K562 (cell line): Measurements from ENCODE around the gene OR51B2. TPM values are rescaled to one million over a fixed set of nuclear protein-coding genes. Genes with fewer than 3 reads are reported as not detected.

ENCODE experiments used
- BRF1 ChIP-seq: IDR thresholded peaks from 3 replicates; pipeline ENCODE4 v1.6.1; 2011; ENCODE audit warnings: borderline replicate concordance, mild to moderate bottlenecking; ENCODE audit not compliant: insufficient read length; ENCODE audit errors: extremely low read depth
- GABPA ChIP-seq: fragments of 200-800 bp; sonication (Bioruptor generic); conservative IDR thresholded peaks from 2 replicates; pipeline ENCODE4 v1.6.1; 2016; ENCODE audit warnings: low read depth, missing genetic modification characterization, missing compliant biosample characterization
- HDAC3 ChIP-seq: fragments of 450-650 bp; IDR thresholded peaks from 2 replicates; pipeline ENCODE4 v1.6.1; 2018; ENCODE audit warnings: borderline replicate concordance, mild to moderate bottlenecking, moderate library complexity; ENCODE audit not compliant: partially characterized antibody
- HNRNPUL1 ChIP-seq: fragments of 200-400 bp; formaldehyde crosslinking; IDR thresholded peaks from 2 replicates; pipeline ENCODE4 v1.6.1; 2017; ENCODE audit warnings: low read length
- KDM4B ChIP-seq, 2 experiments: fragments of 450-650 bp in 1 of 2; sonication (generic) in 1 of 2; IDR thresholded peaks; 2 replicates each; pipeline ENCODE4 v1.6.1; 2016 to 2017; ENCODE audit warnings: borderline replicate concordance in 2 of 2, antibody characterized with exemption in 1 of 2, low read depth in 1 of 2, mild to moderate bottlenecking in 1 of 2
- POLR2G ChIP-seq: fragments of 200-400 bp; formaldehyde crosslinking; IDR thresholded peaks from 2 replicates; pipeline ENCODE4 v1.6.1; 2017; ENCODE audit warnings: low read depth, mild to moderate bottlenecking, antibody characterized with exemption, low read length, moderate library complexity
- RB1 ChIP-seq: fragments of 450-650 bp; IDR thresholded peaks from 2 replicates; pipeline ENCODE4 v1.6.1; 2017; ENCODE audit warnings: low read depth, mild to moderate bottlenecking
- ZKSCAN1 ChIP-seq: fragments of 150-350 bp; IDR thresholded peaks from 2 replicates; pipeline ENCODE4 v1.6.1; 2016; ENCODE audit warnings: low read depth, low read length
- ZNF197 ChIP-seq: fragments of 200-800 bp; sonication (Bioruptor generic); IDR thresholded peaks from 2 replicates; pipeline ENCODE4 v1.6.1; 2016; ENCODE audit warnings: low read depth, missing genetic modification characterization, missing compliant biosample characterization
- polyA plus RNA-seq, 8 experiments: library from polyadenylated mRNA; depleted of rRNA in 4 of 8; stranded (reverse) in 5 of 8; unstranded in 3 of 8; fragments of >200 nt; fragmentation: Nextera tagmentation in 2 of 8; fragmentation: Illumina TruSeq in 1 of 8; extraction: Ambion mirVana in 2 of 8; extraction: Trizol in 1 of 8; gene quantifications; 2 replicates each; pipeline versions ENCODE4 v1.2.1 to v1.2.3, GENCODE V29; 2011 to 2014; ENCODE audit warnings: inconsistent platforms in 1 of 8, missing spikeins in 1 of 8
- total RNA-seq, 7 experiments: library from RNA; depleted of rRNA in 6 of 7; stranded (reverse); fragments of >200 nt in 6 of 7; fragmentation: Illumina TruSeq in 2 of 7; extraction: Trizol in 2 of 7; gene quantifications; 2 replicates each; pipeline versions ENCODE4 v1.2.1 to v1.2.3, GENCODE V29; 2011 to 2021; ENCODE audit warnings: low replicate concordance in 1 of 7
- TF ChIP-seq, protein P1 (sequence below): fragments of 250-450 bp; sonication (Bioruptor Pico); IDR thresholded peaks from 2 replicates; pipeline ENCODE4 v1.5.0; 2021
- TF ChIP-seq, protein P2 (sequence below): fragments of 250-450 bp; sonication (Bioruptor Pico); IDR thresholded peaks from 2 replicates; pipeline ENCODE4 v1.4.0; 2020
- TF ChIP-seq, protein P3 (sequence below): fragments of 450-650 bp; IDR thresholded peaks from 2 replicates; pipeline ENCODE4 v1.6.1; 2016; ENCODE audit warnings: low read depth, mild to moderate bottlenecking, moderate library complexity
- TF ChIP-seq, protein P4 (sequence below): fragments of 250-450 bp; sonication (Bioruptor Pico); IDR thresholded peaks from 2 replicates; pipeline ENCODE4 v1.5.0; 2020; ENCODE audit warnings: mild to moderate bottlenecking, borderline replicate concordance
- TF ChIP-seq, protein P5 (sequence below), 2 experiments: fragments of 450-650 bp; conservative IDR thresholded peaks; 2 replicates each; pipeline ENCODE4 v1.6.1; 2017; ENCODE audit warnings: mild to moderate bottlenecking in 2 of 2, moderate library complexity in 2 of 2

OR51B2 gene
- total and polyA plus RNA-seq, 9 of the 15 experiments (the other 6 are each of a cell fraction or from before 2014, with no cell fraction given) = 0.38 to 6.6 (median 4.0) TPM

DNA sequence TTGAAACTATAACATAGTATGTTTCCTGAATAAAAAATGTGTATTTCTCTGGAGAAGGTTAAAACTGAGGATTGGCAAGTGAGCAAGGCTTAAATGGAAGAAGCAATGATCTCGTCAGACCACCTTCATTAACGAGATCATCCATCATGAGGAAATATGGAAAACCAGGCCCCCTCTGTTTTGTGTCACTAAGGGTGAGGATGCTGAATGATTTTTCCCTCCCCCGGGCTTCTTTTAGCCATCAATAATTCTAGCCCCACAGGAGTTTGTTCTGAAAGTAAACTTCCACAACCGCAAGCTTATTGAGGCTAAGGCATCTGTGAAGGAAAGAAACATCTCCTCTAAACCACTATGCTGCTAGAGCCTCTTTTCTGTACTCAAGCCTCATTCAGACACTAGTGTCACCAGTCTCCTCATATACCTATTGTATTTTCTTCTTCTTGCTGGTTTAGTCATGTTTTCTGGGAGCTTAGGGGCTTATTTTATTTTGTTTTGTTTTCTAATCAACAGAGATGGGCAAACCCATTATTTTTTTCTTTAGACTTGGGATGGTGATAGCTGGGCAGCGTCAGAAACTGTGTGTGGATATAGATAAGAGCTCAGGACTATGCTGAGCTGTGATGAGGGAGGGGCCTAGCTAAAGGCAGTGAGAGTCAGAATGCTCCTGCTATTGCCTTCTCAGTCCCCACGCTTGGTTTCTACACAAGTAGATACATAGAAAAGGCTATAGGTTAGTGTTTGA lies 48.6 kb downstream of the OR51B2 start (continued):
- TF ChIP-seq, protein P1, sequence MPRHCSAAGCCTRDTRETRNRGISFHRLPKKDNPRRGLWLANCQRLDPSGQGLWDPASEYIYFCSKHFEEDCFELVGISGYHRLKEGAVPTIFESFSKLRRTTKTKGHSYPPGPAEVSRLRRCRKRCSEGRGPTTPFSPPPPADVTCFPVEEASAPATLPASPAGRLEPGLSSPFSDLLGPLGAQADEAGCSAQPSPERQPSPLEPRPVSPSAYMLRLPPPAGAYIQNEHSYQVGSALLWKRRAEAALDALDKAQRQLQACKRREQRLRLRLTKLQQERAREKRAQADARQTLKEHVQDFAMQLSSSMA (CRISPR knock-in tag) = no peak
- TF ChIP-seq GABPA (tag) (no peak), POLR2G (no peak), KDM4B (IDR thresholded peaks at IDR 0.05; ENCODE audit: borderline replicate concordance in 2 of 2, low read depth in 1 of 2) (no peak), HDAC3 (peak; percentile 68), ZKSCAN1 (no peak), ZNF197 (CRISPR knock-in tag) (peak; percentile 72; the same call in 1 of the 2 replicates), RB1 (no peak), HNRNPUL1 (no peak), BRF1 (no peak)
- TF ChIP-seq, protein P2, sequence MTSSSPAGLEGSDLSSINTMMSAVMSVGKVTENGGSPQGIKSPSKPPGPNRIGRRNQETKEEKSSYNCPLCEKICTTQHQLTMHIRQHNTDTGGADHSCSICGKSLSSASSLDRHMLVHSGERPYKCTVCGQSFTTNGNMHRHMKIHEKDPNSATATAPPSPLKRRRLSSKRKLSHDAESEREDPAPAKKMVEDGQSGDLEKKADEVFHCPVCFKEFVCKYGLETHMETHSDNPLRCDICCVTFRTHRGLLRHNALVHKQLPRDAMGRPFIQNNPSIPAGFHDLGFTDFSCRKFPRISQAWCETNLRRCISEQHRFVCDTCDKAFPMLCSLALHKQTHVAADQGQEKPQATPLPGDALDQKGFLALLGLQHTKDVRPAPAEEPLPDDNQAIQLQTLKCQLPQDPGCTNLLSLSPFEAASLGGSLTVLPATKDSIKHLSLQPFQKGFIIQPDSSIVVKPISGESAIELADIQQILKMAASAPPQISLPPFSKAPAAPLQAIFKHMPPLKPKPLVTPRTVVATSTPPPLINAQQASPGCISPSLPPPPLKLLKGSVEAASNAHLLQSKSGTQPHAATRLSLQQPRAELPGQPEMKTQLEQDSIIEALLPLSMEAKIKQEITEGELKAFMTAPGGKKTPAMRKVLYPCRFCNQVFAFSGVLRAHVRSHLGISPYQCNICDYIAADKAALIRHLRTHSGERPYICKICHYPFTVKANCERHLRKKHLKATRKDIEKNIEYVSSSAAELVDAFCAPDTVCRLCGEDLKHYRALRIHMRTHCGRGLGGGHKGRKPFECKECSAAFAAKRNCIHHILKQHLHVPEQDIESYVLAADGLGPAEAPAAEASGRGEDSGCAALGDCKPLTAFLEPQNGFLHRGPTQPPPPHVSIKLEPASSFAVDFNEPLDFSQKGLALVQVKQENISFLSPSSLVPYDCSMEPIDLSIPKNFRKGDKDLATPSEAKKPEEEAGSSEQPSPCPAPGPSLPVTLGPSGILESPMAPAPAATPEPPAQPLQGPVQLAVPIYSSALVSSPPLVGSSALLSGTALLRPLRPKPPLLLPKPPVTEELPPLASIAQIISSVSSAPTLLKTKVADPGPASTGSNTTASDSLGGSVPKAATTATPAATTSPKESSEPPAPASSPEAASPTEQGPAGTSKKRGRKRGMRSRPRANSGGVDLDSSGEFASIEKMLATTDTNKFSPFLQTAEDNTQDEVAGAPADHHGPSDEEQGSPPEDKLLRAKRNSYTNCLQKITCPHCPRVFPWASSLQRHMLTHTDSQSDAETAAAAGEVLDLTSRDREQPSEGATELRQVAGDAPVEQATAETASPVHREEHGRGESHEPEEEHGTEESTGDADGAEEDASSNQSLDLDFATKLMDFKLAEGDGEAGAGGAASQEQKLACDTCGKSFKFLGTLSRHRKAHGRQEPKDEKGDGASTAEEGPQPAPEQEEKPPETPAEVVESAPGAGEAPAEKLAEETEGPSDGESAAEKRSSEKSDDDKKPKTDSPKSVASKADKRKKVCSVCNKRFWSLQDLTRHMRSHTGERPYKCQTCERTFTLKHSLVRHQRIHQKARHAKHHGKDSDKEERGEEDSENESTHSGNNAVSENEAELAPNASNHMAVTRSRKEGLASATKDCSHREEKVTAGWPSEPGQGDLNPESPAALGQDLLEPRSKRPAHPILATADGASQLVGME (CRISPR knock-in tag) = no peak
- TF ChIP-seq, protein P3, sequence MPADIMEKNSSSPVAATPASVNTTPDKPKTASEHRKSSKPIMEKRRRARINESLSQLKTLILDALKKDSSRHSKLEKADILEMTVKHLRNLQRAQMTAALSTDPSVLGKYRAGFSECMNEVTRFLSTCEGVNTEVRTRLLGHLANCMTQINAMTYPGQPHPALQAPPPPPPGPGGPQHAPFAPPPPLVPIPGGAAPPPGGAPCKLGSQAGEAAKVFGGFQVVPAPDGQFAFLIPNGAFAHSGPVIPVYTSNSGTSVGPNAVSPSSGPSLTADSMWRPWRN = no peak
- TF ChIP-seq, protein P4, sequence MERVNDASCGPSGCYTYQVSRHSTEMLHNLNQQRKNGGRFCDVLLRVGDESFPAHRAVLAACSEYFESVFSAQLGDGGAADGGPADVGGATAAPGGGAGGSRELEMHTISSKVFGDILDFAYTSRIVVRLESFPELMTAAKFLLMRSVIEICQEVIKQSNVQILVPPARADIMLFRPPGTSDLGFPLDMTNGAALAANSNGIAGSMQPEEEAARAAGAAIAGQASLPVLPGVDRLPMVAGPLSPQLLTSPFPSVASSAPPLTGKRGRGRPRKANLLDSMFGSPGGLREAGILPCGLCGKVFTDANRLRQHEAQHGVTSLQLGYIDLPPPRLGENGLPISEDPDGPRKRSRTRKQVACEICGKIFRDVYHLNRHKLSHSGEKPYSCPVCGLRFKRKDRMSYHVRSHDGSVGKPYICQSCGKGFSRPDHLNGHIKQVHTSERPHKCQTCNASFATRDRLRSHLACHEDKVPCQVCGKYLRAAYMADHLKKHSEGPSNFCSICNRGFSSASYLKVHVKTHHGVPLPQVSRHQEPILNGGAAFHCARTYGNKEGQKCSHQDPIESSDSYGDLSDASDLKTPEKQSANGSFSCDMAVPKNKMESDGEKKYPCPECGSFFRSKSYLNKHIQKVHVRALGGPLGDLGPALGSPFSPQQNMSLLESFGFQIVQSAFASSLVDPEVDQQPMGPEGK = no peak
- TF ChIP-seq, protein P5, sequence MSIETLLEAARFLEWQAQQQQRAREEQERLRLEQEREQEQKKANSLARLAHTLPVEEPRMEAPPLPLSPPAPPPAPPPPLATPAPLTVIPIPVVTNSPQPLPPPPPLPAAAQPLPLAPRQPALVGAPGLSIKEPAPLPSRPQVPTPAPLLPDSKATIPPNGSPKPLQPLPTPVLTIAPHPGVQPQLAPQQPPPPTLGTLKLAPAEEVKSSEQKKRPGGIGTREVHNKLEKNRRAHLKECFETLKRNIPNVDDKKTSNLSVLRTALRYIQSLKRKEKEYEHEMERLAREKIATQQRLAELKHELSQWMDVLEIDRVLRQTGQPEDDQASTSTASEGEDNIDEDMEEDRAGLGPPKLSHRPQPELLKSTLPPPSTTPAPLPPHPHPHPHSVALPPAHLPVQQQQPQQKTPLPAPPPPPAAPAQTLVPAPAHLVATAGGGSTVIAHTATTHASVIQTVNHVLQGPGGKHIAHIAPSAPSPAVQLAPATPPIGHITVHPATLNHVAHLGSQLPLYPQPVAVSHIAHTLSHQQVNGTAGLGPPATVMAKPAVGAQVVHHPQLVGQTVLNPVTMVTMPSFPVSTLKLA (conservative IDR thresholded peaks at IDR 0.05) = peak in 1 of 2 experiments; percentile 34; a peak in 1 of 4 replicates
